GM13976 (cell line): ENCODE results near the gene ARMCX4.

Experiments
- DNase-seq: peaks from one replicate; pipeline ENCODE4 v3.0.0; 2012; ENCODE audit warnings: low spot score
- CTCF ChIP-seq: IDR thresholded peaks from 2 replicates; pipeline ENCODE4 v1.5.1; 2012; ENCODE audit warnings: borderline replicate concordance, mild to moderate bottlenecking; ENCODE audit not compliant: insufficient read depth; ENCODE audit errors: extremely low read depth, missing control alignments, control extremely low read depth
- in situ Hi-C: fragments of 300-500 bp; cut with MboI; formaldehyde crosslinking; loops from one replicate; pipeline ENCODE4 v1.12.0; 2022; ENCODE audit warnings: low sequenced_read_pairs, mixed read lengths, inconsistent platforms; ENCODE audit not compliant: unreplicated experiment

Gene ARMCX4

GRCh38 chrX:101462892-101463291 lies 22.4 kb upstream of the ARMCX4 start:
- peak; percentile 25 for DNase-seq
- in situ Hi-C loops, result no loop called here
- TF ChIP-seq CTCF, result peak; percentile 36

GRCh38 chrX:101478366-101478765 lies 6.9 kb upstream of the ARMCX4 start:
- no peak for TF ChIP-seq CTCF
- no peak for DNase-seq
- in situ Hi-C loops, result no loop called here

GRCh38 chrX:101482296-101482695 lies 3.0 kb upstream of the ARMCX4 start:
- no peak for DNase-seq
- in situ Hi-C loops, result no loop called here
- no peak for TF ChIP-seq CTCF

GRCh38 chrX:101483705-101484104 lies 1.6 kb upstream of the ARMCX4 start:
- TF ChIP-seq CTCF, result no peak
- DNase-seq, result no peak
- in situ Hi-C loops, result no loop called here

- no peak for DNase-seq
- in situ Hi-C loops, result no loop called here
- TF ChIP-seq CTCF, result no peak
These were observed 1.1 kb upstream of the ARMCX4 start for GRCh38 chrX:101484135-101484534.

- DNase-seq, result no peak
These were observed 3.5 kb downstream of the ARMCX4 start for GRCh38 chrX:101488796-101489195.

More at GRCh38 chrX:101488796-101489195, 3.5 kb downstream of the ARMCX4 start:
- in situ Hi-C loops, result no loop called here
- TF ChIP-seq CTCF, result no peak
